K562 (cell line): ENCODE data around the gene FBP1.

ENCODE experiments used
- BACH1 ChIP-seq: fragments of 200-800 bp; sonication (Bioruptor generic); IDR thresholded peaks from 2 replicates; pipeline ENCODE4 v1.6.1; 2016; ENCODE audit warnings: missing genetic modification characterization, missing compliant biosample characterization
- CEBPB ChIP-seq: fragments of 450-650 bp; IDR thresholded peaks from 2 replicates; pipeline ENCODE4 v1.6.1; 2016; ENCODE audit warnings: missing genetic modification characterization, missing compliant biosample characterization
- MEF2D ChIP-seq: conservative IDR thresholded peaks from 2 replicates; pipeline ENCODE4 v1.6.1; 2016; ENCODE audit warnings: low read depth, missing genetic modification characterization, missing compliant biosample characterization
- PHB2 ChIP-seq: fragments of 450-650 bp; IDR thresholded peaks from 2 replicates; pipeline ENCODE4 v1.6.1; 2017; ENCODE audit warnings: low read depth
- RFX1 ChIP-seq: fragments of 450-650 bp; IDR thresholded peaks from 2 replicates; pipeline ENCODE4 v1.6.1; 2016; ENCODE audit warnings: mild to moderate bottlenecking, moderate library complexity
- ZNF140 ChIP-seq: fragments of 250-450 bp; sonication (Bioruptor Pico); IDR thresholded peaks from 2 replicates; pipeline ENCODE4 v1.8.0; 2021; ENCODE audit warnings: moderate library complexity, mild to moderate bottlenecking, inconsistent platforms
- TF ChIP-seq, protein P1 (sequence below): sonication (generic); formaldehyde crosslinking; IDR thresholded peaks from 2 replicates; pipeline ENCODE4 v1.8.0; 2022; ENCODE audit warnings: mild to moderate bottlenecking, missing genetic modification reagents, borderline replicate concordance
- TF ChIP-seq, protein P2 (sequence below): sonication (generic); formaldehyde crosslinking; IDR thresholded peaks from 2 replicates; pipeline ENCODE4 v1.9.0; 2022; ENCODE audit warnings: mild to moderate bottlenecking, missing genetic modification reagents

DNA sequence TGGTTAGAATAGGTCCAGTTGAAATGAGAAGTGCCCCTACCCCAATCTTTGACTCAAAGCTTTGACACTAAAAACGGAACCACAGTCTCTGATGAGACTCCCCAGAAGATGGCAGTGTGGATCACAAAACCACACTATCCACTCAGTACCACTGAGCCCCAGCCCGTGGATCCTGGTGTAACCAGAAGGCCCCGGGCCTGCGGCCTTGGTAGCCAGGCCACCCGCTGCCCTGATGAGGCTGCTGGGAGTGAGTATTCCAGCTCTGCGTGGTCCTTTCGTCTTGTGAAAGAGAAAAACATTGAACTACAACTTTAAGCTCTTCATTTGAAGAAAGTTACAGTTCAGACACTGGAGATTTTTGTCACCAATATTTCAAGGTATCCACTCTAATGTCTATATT, 42.2 kb upstream of the FBP1 start:
- no peak for TF ChIP-seq PHB2
- TF ChIP-seq MEF2D, result no peak
- TF ChIP-seq BACH1 (tag), result no peak
- no peak for TF ChIP-seq RFX1
- TF ChIP-seq, protein P1, sequence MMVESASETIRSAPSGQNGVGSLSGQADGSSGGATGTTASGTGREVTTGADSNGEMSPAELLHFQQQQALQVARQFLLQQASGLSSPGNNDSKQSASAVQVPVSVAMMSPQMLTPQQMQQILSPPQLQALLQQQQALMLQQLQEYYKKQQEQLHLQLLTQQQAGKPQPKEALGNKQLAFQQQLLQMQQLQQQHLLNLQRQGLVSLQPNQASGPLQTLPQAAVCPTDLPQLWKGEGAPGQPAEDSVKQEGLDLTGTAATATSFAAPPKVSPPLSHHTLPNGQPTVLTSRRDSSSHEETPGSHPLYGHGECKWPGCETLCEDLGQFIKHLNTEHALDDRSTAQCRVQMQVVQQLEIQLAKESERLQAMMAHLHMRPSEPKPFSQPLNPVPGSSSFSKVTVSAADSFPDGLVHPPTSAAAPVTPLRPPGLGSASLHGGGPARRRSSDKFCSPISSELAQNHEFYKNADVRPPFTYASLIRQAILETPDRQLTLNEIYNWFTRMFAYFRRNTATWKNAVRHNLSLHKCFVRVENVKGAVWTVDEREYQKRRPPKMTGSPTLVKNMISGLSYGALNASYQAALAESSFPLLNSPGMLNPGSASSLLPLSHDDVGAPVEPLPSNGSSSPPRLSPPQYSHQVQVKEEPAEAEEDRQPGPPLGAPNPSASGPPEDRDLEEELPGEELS (CRISPR knock-in tag), result no peak
- TF ChIP-seq, protein P2, sequence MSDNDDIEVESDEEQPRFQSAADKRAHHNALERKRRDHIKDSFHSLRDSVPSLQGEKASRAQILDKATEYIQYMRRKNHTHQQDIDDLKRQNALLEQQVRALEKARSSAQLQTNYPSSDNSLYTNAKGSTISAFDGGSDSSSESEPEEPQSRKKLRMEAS, result no peak
- no peak for TF ChIP-seq CEBPB (tag)
- TF ChIP-seq ZNF140 (CRISPR knock-in tag), result no peak
